Muscle of leg (tissue), 11 donors: ENCODE data around the gene SERPINC1. TPM values are rescaled to one million over a fixed set of nuclear protein-coding genes. Genes with fewer than 3 reads are reported as not detected.
"Not testable (repeated sequence)": the region's sequence is repeated elsewhere in the genome, so short reads cannot be mapped to it uniquely, and the experiment has no call there.

Experiments used
- DNase-seq: peaks from one replicate; pipeline ENCODE4 v3.0.0; 2013
- H3K27ac ChIP-seq: one replicate; pipeline ENCODE4 v1.5.1; 2013; ENCODE audit warnings: mild to moderate bottlenecking, low read length, control low read depth
- H3K27me3 ChIP-seq: one replicate; pipeline ENCODE4 v1.6.1; 2013; ENCODE audit warnings: low read length; ENCODE audit not compliant: control insufficient read depth, insufficient read depth
- H3K36me3 ChIP-seq: one replicate; pipeline ENCODE4 v1.6.1; 2013; ENCODE audit warnings: low read length; ENCODE audit not compliant: control insufficient read depth, insufficient read depth
- H3K4me1 ChIP-seq: one replicate; pipeline ENCODE4 v1.6.1; 2013; ENCODE audit warnings: low read length; ENCODE audit not compliant: control insufficient read depth, insufficient read depth
- H3K4me3 ChIP-seq: one replicate; pipeline ENCODE4 v1.5.1; 2013; ENCODE audit warnings: low read length, control low read depth
- H3K9me3 ChIP-seq: replicated peaks from 2 replicates; pipeline ENCODE4 v1.6.1; 2013; ENCODE audit warnings: low read depth, low read length; ENCODE audit not compliant: control insufficient read depth
- WGBS: methylation state at CpG from one replicate; pipeline ENCODE4 v1.1.5; 2013; ENCODE audit warnings: missing lambda C conversion rate; ENCODE audit not compliant: insufficient coverage; 5-methylcytosine and 5-hydroxymethylcytosine counted together
- polyA plus RNA-seq, 8 donors: library from polyadenylated mRNA; unstranded; fragments of 120-200 nt; gene quantifications; one replicate each; pipeline versions ENCODE4 v1.2.1 to v1.2.3, GENCODE V29; 2013; ENCODE audit warnings: inconsistent platforms in 1 of 8, low replicate concordance in 1 of 8; ENCODE audit not compliant: insufficient read length in 8 of 8, insufficient read depth in 1 of 8
- total RNA-seq: library from RNA; stranded (reverse); fragments of 120-200 nt; gene quantifications from one replicate; pipeline ENCODE4 v1.2.4, GENCODE V29; 2013

Gene SERPINC1
- total and polyA plus RNA-seq, 9 donors = 0.06 to 2.7 (median 0.27) TPM

DNA sequence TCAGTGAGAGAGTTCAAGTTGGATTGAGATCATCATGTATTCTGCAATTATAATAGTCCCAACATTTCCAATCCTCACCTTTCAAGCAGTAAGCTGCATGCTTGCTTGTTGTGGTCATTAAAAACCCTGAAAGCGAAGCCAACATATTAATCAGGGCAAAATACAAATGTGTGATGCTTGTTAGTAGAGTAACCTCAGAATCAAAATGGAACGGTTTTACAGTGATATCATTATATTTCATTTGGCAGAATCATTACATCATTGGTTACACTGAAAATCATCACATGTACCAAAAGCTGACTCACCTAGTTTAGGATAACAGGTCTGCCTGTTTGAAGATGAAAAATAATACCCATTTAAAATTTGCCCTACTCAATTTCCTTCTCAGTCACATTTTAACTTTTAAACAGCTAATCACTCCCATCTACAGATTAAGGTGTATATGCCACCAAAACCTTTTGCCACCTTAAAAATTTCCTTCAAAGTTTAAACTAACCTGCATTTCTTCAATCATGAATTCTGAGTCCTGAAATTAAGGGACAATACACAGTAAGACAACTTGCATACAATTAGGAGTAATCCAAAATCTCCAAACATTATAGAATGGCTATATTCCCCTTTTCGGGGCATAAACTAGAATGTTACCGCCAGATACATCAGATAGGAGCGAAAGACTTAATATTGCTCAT lies 52.8 kb downstream of the SERPINC1 start:
- Histone ChIP-seq H3K4me1 (peaks cover 13% of the 10 kb centered on the region), H3K4me3 (no peak overlapping the region), H3K27me3 (no peaks in the 10 kb centered on the region), H3K36me3 (peaks cover 47% of the 10 kb centered on the region), H3K27ac (no peak overlapping the region), H3K9me3 (no peaks in the 10 kb centered on the region)
- DNase-seq = no peak
- WGBS = no CpG with 5 or more reads among the region's 5 CpGs

DNA sequence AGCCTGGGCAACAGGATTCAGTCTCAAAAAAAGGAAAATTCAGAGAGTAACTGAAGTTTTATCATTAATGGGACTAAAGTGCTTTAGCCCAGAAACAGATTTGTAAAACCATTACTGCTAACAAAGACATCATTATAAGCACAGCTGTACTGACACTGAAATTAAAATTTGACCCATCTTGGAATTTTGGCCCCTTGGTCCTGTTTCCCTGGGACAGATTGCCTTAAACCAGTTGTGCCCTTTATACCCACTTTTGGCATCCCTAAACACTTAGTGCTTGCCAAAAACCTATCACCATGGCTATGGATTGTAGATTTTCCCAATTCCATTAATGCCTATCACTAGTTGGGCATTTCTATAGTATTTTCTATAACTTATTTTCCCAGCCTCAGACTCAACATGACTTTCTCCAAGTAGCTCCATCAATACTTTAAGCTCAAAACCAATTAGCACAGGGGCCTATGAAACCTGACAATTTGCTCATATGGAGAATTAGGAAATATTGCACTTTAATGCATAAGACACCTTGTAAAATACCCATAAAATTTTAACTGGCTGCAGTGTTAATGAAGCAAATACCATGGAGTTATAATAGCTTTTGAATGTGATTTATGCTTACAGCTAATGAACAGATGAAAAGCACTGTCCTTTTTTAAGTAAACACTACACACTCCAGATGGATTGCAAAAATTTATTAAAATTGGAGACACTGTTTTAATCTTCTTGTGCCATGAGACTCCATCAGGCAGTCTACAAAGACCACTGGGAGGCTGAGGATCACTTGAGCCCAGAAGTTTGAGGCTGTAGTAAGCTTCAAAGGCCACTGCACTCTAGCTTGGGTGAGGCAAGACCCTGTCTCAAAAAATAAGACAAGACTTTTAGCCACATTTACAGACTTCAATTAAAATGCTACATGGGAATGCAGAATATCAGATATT lies 53.6 kb downstream of the SERPINC1 start:
- H3K4me1 ChIP-seq = peaks cover 8% of the 10 kb centered on the region
- peaks cover 47% of the 10 kb centered on the region for H3K36me3 ChIP-seq
- no peak overlapping the region for H3K27ac ChIP-seq
- H3K4me3 ChIP-seq = no peak overlapping the region
- no peak for DNase-seq
- no peaks in the 10 kb centered on the region for H3K9me3 ChIP-seq
- H3K27me3 ChIP-seq = no peaks in the 10 kb centered on the region

DNA sequence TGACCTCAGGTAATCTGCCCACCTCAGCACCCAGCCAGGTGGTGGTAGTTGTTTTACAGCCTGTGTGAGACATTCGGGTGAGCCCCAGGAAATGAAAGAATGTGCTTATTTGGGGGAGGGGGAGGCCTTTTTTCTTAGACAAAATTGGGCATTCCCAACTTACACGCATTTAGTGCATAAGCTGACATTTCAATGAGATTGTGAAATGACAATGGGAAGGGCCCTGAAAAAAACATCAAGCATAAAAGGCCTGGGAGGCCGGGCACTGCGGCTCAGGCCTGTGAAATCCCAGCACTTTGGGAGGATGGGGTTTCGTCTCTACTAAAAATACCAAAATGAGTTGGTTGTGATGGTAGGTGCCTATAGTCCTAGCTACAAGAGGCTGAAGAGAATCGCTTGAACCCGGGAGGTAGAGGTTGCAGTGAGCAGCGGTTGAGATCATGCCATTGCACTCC lies 54.3 kb downstream of the SERPINC1 start:
- Histone ChIP-seq H3K4me3 (no peak overlapping the region), H3K9me3 (no peaks in the 10 kb centered on the region), H3K27ac (no peak overlapping the region), H3K36me3 (peaks cover 47% of the 10 kb centered on the region), H3K4me1 (peaks cover 8% of the 10 kb centered on the region), H3K27me3 (no peaks in the 10 kb centered on the region)
- no peak for DNase-seq
- 69% methylated on average over 3 of the region's 8 CpGs for WGBS

DNA sequence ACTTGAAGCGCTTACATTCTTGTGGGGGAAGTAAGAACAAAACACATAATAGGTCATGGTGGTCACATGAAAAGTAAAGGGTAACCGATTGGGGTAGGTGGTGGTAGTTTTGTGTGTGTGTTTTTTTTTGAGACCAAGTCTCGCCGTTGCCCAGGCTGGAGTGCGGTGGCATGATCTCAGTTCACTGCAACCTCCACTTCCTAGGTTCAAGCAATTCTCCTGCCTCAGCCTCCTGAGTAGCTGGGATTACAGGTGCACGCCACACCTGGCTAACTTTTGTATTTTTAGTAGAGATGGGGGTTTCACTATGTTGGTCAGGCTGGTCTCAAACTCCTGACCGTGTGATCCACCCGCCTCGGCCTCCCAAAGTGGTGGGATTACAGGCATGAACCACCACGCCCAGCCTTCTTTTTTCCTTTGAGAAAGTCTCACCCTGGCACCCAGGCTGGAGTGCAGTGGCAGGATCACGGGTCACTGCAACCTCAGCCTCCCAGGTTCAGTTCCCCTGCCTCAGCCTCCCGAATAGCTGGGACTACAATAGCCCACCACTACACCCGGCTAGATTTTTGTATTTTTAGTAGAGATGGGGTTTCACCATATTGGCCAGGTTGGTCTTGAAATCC lies 54.9 kb downstream of the SERPINC1 start:
- H3K27ac ChIP-seq, H3K4me3 ChIP-seq, DNase-seq, H3K9me3 ChIP-seq, H3K27me3 ChIP-seq, H3K4me1 ChIP-seq: not testable (repeated sequence)
- 67% methylated on average over 3 of the region's 13 CpGs for WGBS
- H3K36me3 ChIP-seq = peaks cover 47% of the 10 kb centered on the region

DNA sequence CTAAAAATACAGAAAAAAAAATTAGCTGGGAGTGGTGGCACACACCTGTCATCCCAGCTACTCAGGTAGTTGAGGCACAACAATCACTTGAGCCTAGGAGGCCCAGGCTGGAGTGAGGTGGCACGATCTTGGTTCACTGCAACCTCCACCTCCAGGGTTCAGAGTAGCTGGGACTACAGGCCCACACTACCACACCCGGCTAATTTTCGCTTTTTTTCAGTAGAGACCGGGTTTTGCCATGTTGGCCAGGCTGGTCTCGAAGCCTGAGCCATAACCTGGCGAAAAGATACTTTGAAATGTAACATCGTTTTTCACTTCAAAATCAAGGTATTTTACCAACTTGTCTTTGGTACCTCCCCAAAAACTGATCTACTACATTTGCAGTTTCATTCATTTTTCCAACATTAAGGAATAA lies 55.4 kb downstream of the SERPINC1 start:
- DNase-seq = no peak
- no peak overlapping the region for H3K4me3 ChIP-seq
- peaks cover 5% of the 10 kb centered on the region for H3K4me1 ChIP-seq
- H3K27me3 ChIP-seq = no peaks in the 10 kb centered on the region
- no peaks in the 10 kb centered on the region for H3K9me3 ChIP-seq
- no peak overlapping the region for H3K27ac ChIP-seq
- 92% methylated on average over 6 of the region's 7 CpGs for WGBS
- H3K36me3 ChIP-seq = peaks cover 49% of the 10 kb centered on the region

DNA sequence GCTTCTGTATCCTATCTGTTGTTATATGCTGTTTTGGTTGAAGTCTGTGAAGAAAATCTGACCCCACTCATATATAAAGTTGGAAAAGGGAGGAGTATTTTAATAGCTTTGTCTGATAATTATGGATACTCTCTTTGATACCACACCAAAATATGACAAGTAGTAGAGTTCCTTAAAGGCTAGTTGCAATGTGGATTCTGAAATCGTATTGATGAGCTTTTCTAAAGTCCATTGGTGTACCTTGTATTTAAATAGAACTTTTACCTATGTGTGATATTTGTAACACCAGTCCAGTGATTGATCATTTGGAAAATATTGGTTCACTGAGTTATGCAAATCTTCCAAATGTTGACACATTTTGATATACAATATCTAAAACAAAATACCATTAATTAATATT lies 57.1 kb downstream of the SERPINC1 start:
- Histone ChIP-seq H3K4me3 (no peak overlapping the region), H3K4me1 (no peaks in the 10 kb centered on the region), H3K9me3 (no peaks in the 10 kb centered on the region), H3K36me3 (peaks cover 49% of the 10 kb centered on the region), H3K27ac (no peak overlapping the region), H3K27me3 (no peaks in the 10 kb centered on the region)
- WGBS = no CpG with 5 or more reads among the region's 1 CpG
- no peak for DNase-seq

DNA sequence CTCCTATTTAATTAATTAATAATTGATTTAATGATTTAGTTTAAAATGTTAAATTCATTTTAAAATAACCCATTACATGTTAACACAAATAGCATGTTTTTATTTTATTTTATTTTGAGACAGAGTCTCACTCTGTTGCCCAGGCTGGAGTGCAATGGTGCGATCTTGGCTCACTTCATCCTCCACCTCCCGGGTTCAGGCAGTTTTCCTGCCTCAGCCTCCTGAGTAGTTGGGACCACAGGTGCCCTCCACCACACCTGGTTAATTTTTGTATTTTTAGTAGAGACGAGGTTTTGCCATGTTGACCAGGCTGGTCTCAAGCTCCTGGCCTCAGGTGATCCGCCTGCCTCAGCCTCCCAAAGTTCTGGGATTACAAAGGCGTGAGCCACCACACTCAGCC lies 57.6 kb downstream of the SERPINC1 start:
- H3K27me3 ChIP-seq, DNase-seq, H3K4me3 ChIP-seq, H3K27ac ChIP-seq, H3K4me1 ChIP-seq, H3K9me3 ChIP-seq: not testable (repeated sequence)
- no CpG with 5 or more reads among the region's 5 CpGs for WGBS
- H3K36me3 ChIP-seq = peaks cover 44% of the 10 kb centered on the region

DNA sequence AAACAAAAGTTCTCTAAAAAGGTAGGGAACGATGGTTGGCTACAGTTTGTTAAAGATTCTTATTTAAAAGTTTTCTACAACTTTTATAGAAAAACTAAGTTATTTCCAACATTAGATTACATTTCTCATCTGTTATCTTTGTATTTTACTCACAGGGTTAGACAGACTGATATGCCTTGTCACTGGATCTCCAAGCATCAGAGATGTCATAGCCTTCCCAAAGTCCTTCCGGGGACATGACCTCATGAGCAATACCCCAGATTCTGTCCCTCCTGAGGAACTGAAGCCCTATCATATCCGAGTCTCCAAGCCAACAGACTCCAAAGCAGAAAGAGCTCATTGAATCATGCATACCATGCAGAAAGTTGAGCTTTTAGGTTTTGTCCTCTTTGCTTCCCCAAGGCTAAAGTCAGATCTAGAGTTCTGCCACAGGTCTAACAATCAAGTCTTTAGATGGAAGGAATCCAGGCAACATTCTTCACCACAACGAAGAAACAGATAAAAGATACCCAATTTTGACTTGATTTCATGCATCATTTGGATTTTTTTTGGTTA lies 59.7 kb downstream of the SERPINC1 start:
- Histone ChIP-seq H3K4me1 (no peaks in the 10 kb centered on the region), H3K36me3 (peaks cover 37% of the 10 kb centered on the region), H3K9me3 (no peaks in the 10 kb centered on the region), H3K4me3 (no peak overlapping the region), H3K27ac (no peak overlapping the region), H3K27me3 (no peaks in the 10 kb centered on the region)
- 92% methylated on average over 2 of the region's 4 CpGs for WGBS
- no peak for DNase-seq

DNA sequence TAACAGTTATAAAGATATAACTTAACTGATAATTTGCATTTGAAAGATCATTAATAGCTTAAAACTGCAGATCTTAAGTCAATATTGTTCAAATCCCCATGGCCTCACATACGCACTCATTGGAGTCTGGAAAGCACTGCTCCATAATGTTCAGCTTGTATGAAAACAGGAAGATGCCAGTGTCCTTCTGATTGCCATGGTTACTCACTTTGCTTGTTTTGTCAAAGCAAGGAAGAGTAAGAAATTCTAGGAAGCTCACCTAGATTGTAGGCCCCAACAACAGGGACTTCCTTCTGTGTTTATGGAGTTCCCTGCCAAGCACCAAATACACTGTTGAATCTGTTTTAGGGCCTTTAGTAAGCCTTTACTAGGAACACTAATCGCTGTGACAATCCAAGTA lies 60.2 kb downstream of the SERPINC1 start:
- no CpG with 5 or more reads among the region's 2 CpGs for WGBS
- no peaks in the 10 kb centered on the region for H3K9me3 ChIP-seq
- DNase-seq = no peak
- peaks cover 34% of the 10 kb centered on the region for H3K36me3 ChIP-seq
- H3K27ac ChIP-seq = no peak overlapping the region
- no peak overlapping the region for H3K4me3 ChIP-seq
- H3K4me1 ChIP-seq = no peaks in the 10 kb centered on the region
- no peaks in the 10 kb centered on the region for H3K27me3 ChIP-seq

DNA sequence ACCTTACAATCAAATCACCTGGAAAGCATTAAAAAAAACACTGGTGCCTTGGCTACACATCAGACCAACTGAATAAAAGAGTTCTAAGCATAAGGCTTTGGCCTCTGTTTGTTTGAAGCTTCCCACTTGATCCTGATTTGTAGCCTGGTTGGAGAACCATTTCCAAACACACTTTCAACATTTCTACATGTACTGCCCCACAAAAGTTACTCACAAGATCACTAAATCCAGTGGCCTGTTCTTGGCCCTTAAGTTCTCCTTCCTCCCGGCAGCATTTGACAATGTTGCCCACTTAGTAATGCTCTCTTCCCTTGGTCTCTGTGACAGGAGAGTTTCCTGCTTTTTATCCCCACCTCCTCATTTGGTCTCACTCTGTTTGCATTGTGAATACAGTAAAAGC lies 61.1 kb downstream of the SERPINC1 start:
- H3K4me3 ChIP-seq = no peak overlapping the region
- H3K4me1 ChIP-seq = no peaks in the 10 kb centered on the region
- WGBS = 80% methylated on average over 1 of the region's 1 CpG
- H3K9me3 ChIP-seq = no peaks in the 10 kb centered on the region
- H3K27ac ChIP-seq = no peak overlapping the region
- H3K27me3 ChIP-seq = no peaks in the 10 kb centered on the region
- DNase-seq = no peak
- H3K36me3 ChIP-seq = peaks cover 29% of the 10 kb centered on the region
